Measurements from ENCODE around the gene MYO1B.

DNA sequence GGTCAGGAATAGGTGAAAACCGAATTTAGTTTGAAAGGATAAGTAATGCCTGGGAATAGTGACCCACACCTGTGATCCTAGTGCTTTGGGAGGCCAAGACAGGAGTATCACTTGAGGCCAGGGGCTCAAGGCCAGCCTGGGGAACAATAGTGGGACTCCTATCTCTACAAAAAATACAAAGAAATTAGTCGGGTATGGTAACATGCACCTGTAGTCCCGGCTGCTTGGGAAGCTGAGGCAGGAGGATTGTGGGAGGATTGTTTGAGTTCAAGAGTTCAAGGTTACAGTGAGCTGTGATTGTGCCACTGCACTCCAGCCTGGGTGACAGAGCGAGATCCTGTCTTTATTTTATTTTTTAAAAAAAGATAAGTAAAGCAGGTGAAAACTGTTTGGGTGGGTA, 3.8 kb upstream of the MYO1B start:
- TF ChIP-seq, protein P1, sequence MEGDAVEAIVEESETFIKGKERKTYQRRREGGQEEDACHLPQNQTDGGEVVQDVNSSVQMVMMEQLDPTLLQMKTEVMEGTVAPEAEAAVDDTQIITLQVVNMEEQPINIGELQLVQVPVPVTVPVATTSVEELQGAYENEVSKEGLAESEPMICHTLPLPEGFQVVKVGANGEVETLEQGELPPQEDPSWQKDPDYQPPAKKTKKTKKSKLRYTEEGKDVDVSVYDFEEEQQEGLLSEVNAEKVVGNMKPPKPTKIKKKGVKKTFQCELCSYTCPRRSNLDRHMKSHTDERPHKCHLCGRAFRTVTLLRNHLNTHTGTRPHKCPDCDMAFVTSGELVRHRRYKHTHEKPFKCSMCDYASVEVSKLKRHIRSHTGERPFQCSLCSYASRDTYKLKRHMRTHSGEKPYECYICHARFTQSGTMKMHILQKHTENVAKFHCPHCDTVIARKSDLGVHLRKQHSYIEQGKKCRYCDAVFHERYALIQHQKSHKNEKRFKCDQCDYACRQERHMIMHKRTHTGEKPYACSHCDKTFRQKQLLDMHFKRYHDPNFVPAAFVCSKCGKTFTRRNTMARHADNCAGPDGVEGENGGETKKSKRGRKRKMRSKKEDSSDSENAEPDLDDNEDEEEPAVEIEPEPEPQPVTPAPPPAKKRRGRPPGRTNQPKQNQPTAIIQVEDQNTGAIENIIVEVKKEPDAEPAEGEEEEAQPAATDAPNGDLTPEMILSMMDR (IDR thresholded peaks at IDR 0.05): no peak
- TF ChIP-seq POLR2A (IDR thresholded peaks at IDR 0.05) (no peak), EP300 (IDR thresholded peaks at IDR 0.05) (no peak)

All from sigmoid colon (tissue), 4 donors.